Astrocyte (in vitro differentiated cells and primary cell): ENCODE data around the gene ACMSD. TPM values are rescaled to one million over a fixed set of nuclear protein-coding genes. Genes with fewer than 3 reads are reported as not detected.
"Not testable (repeated sequence)": the region's sequence is repeated elsewhere in the genome, so short reads cannot be mapped to it uniquely, and the experiment has no call there.

Experiments
- DNase-seq: peaks from one replicate; pipeline ENCODE4 v3.0.0-alpha.2; 2010; ENCODE audit warnings: low read depth
- FAIRE-seq: peaks from 2 replicates; lab custom pipeline; 2011; peaks lifted over from hg19 to GRCh38; lab: Jason Lieb, UNC
- H2AFZ ChIP-seq: 2 replicates; pipeline ENCODE4 v1.6.0; 2012; ENCODE audit warnings: low read depth, low read length, inconsistent platforms
- H3K27ac ChIP-seq: 2 replicates; pipeline ENCODE4 v1.5.1; 2011; ENCODE audit warnings: low read depth, low read length, inconsistent platforms
- H3K27me3 ChIP-seq: 2 replicates; pipeline ENCODE4 v1.6.0; 2011; ENCODE audit warnings: low read length, inconsistent platforms; ENCODE audit not compliant: insufficient read depth
- H3K36me3 ChIP-seq: 2 replicates; pipeline ENCODE4 v1.5.1; 2011; ENCODE audit warnings: low read length, inconsistent platforms; ENCODE audit not compliant: insufficient read depth
- H3K4me1 ChIP-seq: 2 replicates; pipeline ENCODE4 v1.5.1; 2011; ENCODE audit warnings: low read length, inconsistent platforms; ENCODE audit not compliant: insufficient read depth
- H3K4me2 ChIP-seq: 2 replicates; pipeline ENCODE4 v1.6.0; 2012; ENCODE audit warnings: low read length, inconsistent platforms
- H3K4me3 ChIP-seq: 2 replicates; pipeline ENCODE4 v1.5.1; 2011; ENCODE audit warnings: low read depth, mild to moderate bottlenecking, low read length, inconsistent platforms; ENCODE audit not compliant: insufficient read depth
- H3K79me2 ChIP-seq: 2 replicates; pipeline ENCODE4 v1.6.0; 2012; ENCODE audit warnings: mild to moderate bottlenecking, low read length, inconsistent platforms; ENCODE audit not compliant: insufficient read depth
- H3K9ac ChIP-seq: 2 replicates; pipeline ENCODE4 v1.6.0; 2012; ENCODE audit warnings: mild to moderate bottlenecking, low read length, inconsistent platforms
- H3K9me3 ChIP-seq: 2 replicates; pipeline ENCODE4 v1.5.1; 2012; ENCODE audit warnings: low read depth, mild to moderate bottlenecking, low read length, inconsistent platforms; ENCODE audit not compliant: insufficient read depth
- H4K20me1 ChIP-seq: 2 replicates; pipeline ENCODE4 v1.6.0; 2012; ENCODE audit warnings: low read length, inconsistent platforms; ENCODE audit not compliant: insufficient read depth
- H3K27ac Mint-ChIP-seq: one replicate; pipeline ENCODE4 v1.8.0; 2021; ENCODE audit warnings: mild to moderate bottlenecking, mixed read lengths; ENCODE audit not compliant: unreplicated experiment
- H3K27me3 Mint-ChIP-seq: one replicate; pipeline ENCODE4 v1.8.0; 2021; ENCODE audit warnings: low read depth, mixed read lengths; ENCODE audit not compliant: unreplicated experiment
- H3K36me3 Mint-ChIP-seq: one replicate; pipeline ENCODE4 v1.8.0; 2021; ENCODE audit warnings: low read depth, mixed read lengths; ENCODE audit not compliant: unreplicated experiment
- H3K4me1 Mint-ChIP-seq: one replicate; pipeline ENCODE4 v1.8.0; 2021; ENCODE audit warnings: low read depth, mixed read lengths; ENCODE audit not compliant: unreplicated experiment
- H3K4me3 Mint-ChIP-seq: one replicate; pipeline ENCODE4 v1.8.0; 2021; ENCODE audit warnings: mild to moderate bottlenecking, moderate library complexity, mixed read lengths; ENCODE audit not compliant: unreplicated experiment
- H3K9me3 Mint-ChIP-seq: one replicate; pipeline ENCODE4 v1.8.0; 2021; ENCODE audit warnings: mild to moderate bottlenecking, mixed read lengths; ENCODE audit not compliant: unreplicated experiment
- CTCF ChIP-seq: IDR thresholded peaks from 2 replicates; pipeline ENCODE4 v1.5.1; 2011; ENCODE audit warnings: low read depth, mild to moderate bottlenecking, inconsistent platforms, low read length, moderate library complexity; ENCODE audit not compliant: insufficient read depth
- EZH2 ChIP-seq: IDR thresholded peaks from 2 replicates; pipeline ENCODE4 v1.6.1; 2012; ENCODE audit warnings: mild to moderate bottlenecking, low read length, inconsistent platforms; ENCODE audit not compliant: insufficient read depth
- total RNA-seq: library from RNA; stranded (reverse); gene quantifications from 2 replicates; pipeline ENCODE4 v1.2.1, GENCODE V29; 2021

Gene ACMSD
- total RNA-seq, 1 donor from 2014 or later = not detected

- Histone ChIP-seq H4K20me1 (no peaks in the 10 kb centered on the region), H2AFZ (no peak overlapping the region), H3K79me2 (no peaks in the 10 kb centered on the region), H3K36me3 (no peaks in the 10 kb centered on the region), H3K4me3 (no peak overlapping the region), H3K4me2 (no peak overlapping the region), H3K27ac (no peak overlapping the region), H3K9ac (no peak overlapping the region), H3K4me1 (no peaks in the 10 kb centered on the region), H3K27me3 (no peaks in the 10 kb centered on the region), H3K9me3 (no peaks in the 10 kb centered on the region)
- H3K9me3 Mint-ChIP-seq = peaks cover 8% of the 10 kb centered on the region
- DNase-seq (no peak), FAIRE-seq (no peak)
- no peaks in the 10 kb centered on the region for H3K4me1 Mint-ChIP-seq
- peaks cover 18% of the 10 kb centered on the region for H3K27me3 Mint-ChIP-seq
- H3K36me3 Mint-ChIP-seq = no peaks in the 10 kb centered on the region
- TF ChIP-seq EZH2 = no peak
- TF ChIP-seq CTCF = no peak
- H3K27ac Mint-ChIP-seq = no peak overlapping the region
- H3K4me3 Mint-ChIP-seq = no peak overlapping the region
Observed at GRCh38 chr2:134796373-134796772, 42.0 kb upstream of the ACMSD start.

- H3K36me3 Mint-ChIP-seq = no peaks in the 10 kb centered on the region
- no peak overlapping the region for H3K27ac Mint-ChIP-seq
- H3K79me2 ChIP-seq = no peaks in the 10 kb centered on the region
- H3K4me3 Mint-ChIP-seq = no peak overlapping the region
- H4K20me1 ChIP-seq = no peaks in the 10 kb centered on the region
- H3K27ac ChIP-seq = no peak overlapping the region
- FAIRE-seq (no peak), DNase-seq (no peak)
- H3K4me3 ChIP-seq = no peak overlapping the region
- H3K9me3 ChIP-seq = peaks cover 3% of the 10 kb centered on the region
- peaks cover 11% of the 10 kb centered on the region for H3K27me3 Mint-ChIP-seq
- no peak overlapping the region for H3K4me2 ChIP-seq
- no peaks in the 10 kb centered on the region for H3K36me3 ChIP-seq
- no peaks in the 10 kb centered on the region for H3K4me1 Mint-ChIP-seq
- H2AFZ ChIP-seq = no peak overlapping the region
- peaks cover 17% of the 10 kb centered on the region for H3K9me3 Mint-ChIP-seq
- no peak overlapping the region for H3K9ac ChIP-seq
- no peaks in the 10 kb centered on the region for H3K4me1 ChIP-seq
- no peaks in the 10 kb centered on the region for H3K27me3 ChIP-seq
- no peak for TF ChIP-seq EZH2
- no peak for TF ChIP-seq CTCF
Observed at GRCh38 chr2:134799936-134800335, 38.5 kb upstream of the ACMSD start.

GRCh38 chr2:134800341-134800740 lies 38.1 kb upstream of the ACMSD start:
- Histone ChIP-seq H3K27ac (no peak overlapping the region), H3K79me2 (no peaks in the 10 kb centered on the region), H3K9me3 (peaks cover 3% of the 10 kb centered on the region), H4K20me1 (no peaks in the 10 kb centered on the region), H3K4me1 (no peaks in the 10 kb centered on the region), H2AFZ (no peak overlapping the region), H3K9ac (no peak overlapping the region), H3K4me3 (no peak overlapping the region), H3K27me3 (no peaks in the 10 kb centered on the region), H3K36me3 (no peaks in the 10 kb centered on the region), H3K4me2 (no peak overlapping the region)
- no peak overlapping the region for H3K27ac Mint-ChIP-seq
- peaks cover 18% of the 10 kb centered on the region for H3K9me3 Mint-ChIP-seq
- H3K4me3 Mint-ChIP-seq = no peak overlapping the region
- no peaks in the 10 kb centered on the region for H3K4me1 Mint-ChIP-seq
- H3K36me3 Mint-ChIP-seq = no peaks in the 10 kb centered on the region
- no peak for DNase-seq
- H3K27me3 Mint-ChIP-seq = peaks cover 11% of the 10 kb centered on the region
- TF ChIP-seq EZH2 (no peak), CTCF (no peak)
- FAIRE-seq = no peak

GRCh38 chr2:134803609-134804405 lies 34.6 kb upstream of the ACMSD start:
- H3K36me3 Mint-ChIP-seq, H3K4me3 Mint-ChIP-seq, H3K27me3 ChIP-seq, H4K20me1 ChIP-seq, H2AFZ ChIP-seq, H3K4me3 ChIP-seq, H3K9ac ChIP-seq, FAIRE-seq, H3K27ac ChIP-seq, H3K9me3 ChIP-seq, H3K4me1 Mint-ChIP-seq, DNase-seq, H3K27ac Mint-ChIP-seq, H3K4me1 ChIP-seq, H3K4me2 ChIP-seq, H3K36me3 ChIP-seq, H3K27me3 Mint-ChIP-seq, H3K79me2 ChIP-seq: not testable (repeated sequence)
- peaks cover 24% of the 10 kb centered on the region for H3K9me3 Mint-ChIP-seq
